A549 (cell line): Measurements from ENCODE around the gene ITGA2. TPM values are rescaled to one million over a fixed set of nuclear protein-coding genes. Genes with fewer than 3 reads are reported as not detected.

Experiments used
- CEBPB ChIP-seq, 2 experiments: fragments of >200 bp in 1 of 2; sonication (Bioruptor Twin) in 1 of 2; formaldehyde crosslinking in 1 of 2; IDR thresholded peaks; 2 replicates each; pipeline ENCODE4 v1.6.1; 2012 to 2016
- CHD2 ChIP-seq: fragments of 150-350 bp; IDR thresholded peaks from 2 replicates; pipeline ENCODE4 v1.6.1; 2014; ENCODE audit warnings: low read length; ENCODE audit not compliant: partially characterized antibody
- EHF ChIP-seq: fragments of 250-450 bp; sonication (Bioruptor Pico); IDR thresholded peaks from 2 replicates; pipeline ENCODE4 v1.5.0; 2020; ENCODE audit warnings: mild to moderate bottlenecking
- EHMT2 ChIP-seq: fragments of 200-600 bp; sonication (generic); IDR thresholded peaks from 2 replicates; pipeline ENCODE4 v1.6.1; 2016; ENCODE audit warnings: antibody characterized with exemption, low read depth, mild to moderate bottlenecking, moderate library complexity
- EP300 ChIP-seq, 2 experiments: fragments of >200 bp; sonication (Bioruptor Twin); formaldehyde crosslinking; IDR thresholded peaks; 2 replicates in 1 of 2; 3 replicates in 1 of 2; pipeline ENCODE4 v1.6.1; 2016 to 2017
- ESRRA ChIP-seq: fragments of 150-350 bp; IDR thresholded peaks from 2 replicates; pipeline ENCODE4 v1.6.1; 2014; ENCODE audit warnings: mild to moderate bottlenecking, low read length, borderline replicate concordance
- FOSB ChIP-seq: fragments of 250-450 bp; sonication (Bioruptor Pico); IDR thresholded peaks from 2 replicates; pipeline ENCODE4 v1.5.0; 2020; ENCODE audit warnings: mild to moderate bottlenecking, moderate library complexity
- FOXS1 ChIP-seq: fragments of 250-450 bp; sonication (Bioruptor Pico); IDR thresholded peaks from 2 replicates; pipeline ENCODE4 v1.5.0; 2020; ENCODE audit warnings: mild to moderate bottlenecking, moderate library complexity
- GATA3 ChIP-seq: IDR thresholded peaks from 2 replicates; pipeline ENCODE4 v1.6.1; 2012; ENCODE audit warnings: borderline replicate concordance
- HDAC2 ChIP-seq: fragments of 200-600 bp; sonication (generic); IDR thresholded peaks from 2 replicates; pipeline ENCODE4 v1.6.1; 2016
- HEYL ChIP-seq: fragments of 250-450 bp; sonication (Bioruptor Pico); IDR thresholded peaks from 2 replicates; pipeline ENCODE4 v1.8.0; 2021; ENCODE audit warnings: mild to moderate bottlenecking, moderate library complexity
- HOXB13 ChIP-seq: fragments of 250-450 bp; sonication (Bioruptor Pico); IDR thresholded peaks from 2 replicates; pipeline ENCODE4 v1.5.0; 2020; ENCODE audit warnings: low read depth, mild to moderate bottlenecking, moderate library complexity
- HOXB5 ChIP-seq: fragments of 250-450 bp; sonication (Bioruptor Pico); IDR thresholded peaks from 2 replicates; pipeline ENCODE4 v1.5.0; 2020; ENCODE audit warnings: mild to moderate bottlenecking, moderate library complexity
- JUN ChIP-seq, 2 experiments: fragments of >200 bp; sonication (Bioruptor Twin); formaldehyde crosslinking; IDR thresholded peaks; 2 replicates in 1 of 2; 3 replicates in 1 of 2; pipeline ENCODE4 v1.6.1; 2016 to 2017
- KDM1A ChIP-seq: fragments of 200-600 bp; sonication (generic); IDR thresholded peaks from 2 replicates; pipeline ENCODE4 v1.6.1; 2016; ENCODE audit warnings: low read depth, mild to moderate bottlenecking
- MAZ ChIP-seq: fragments of 150-350 bp; IDR thresholded peaks from 2 replicates; pipeline ENCODE4 v1.6.1; 2014; ENCODE audit warnings: antibody characterized with exemption, low read depth, low read length, borderline replicate concordance
- MYC ChIP-seq: IDR thresholded peaks from 2 replicates; pipeline ENCODE4 v1.6.1; 2012; ENCODE audit warnings: mild to moderate bottlenecking, inconsistent platforms, low read length, improper control_type of control experiment, borderline replicate concordance
- NFE2L2 ChIP-seq: fragments of 150-350 bp; conservative IDR thresholded peaks from 2 replicates; pipeline ENCODE4 v1.6.1; 2014; ENCODE audit warnings: low read length
- NR3C1 ChIP-seq: fragments of >200 bp; sonication (Bioruptor Twin); formaldehyde crosslinking; IDR thresholded peaks from 3 replicates; pipeline ENCODE4 v1.6.1; 2017
- PHF8 ChIP-seq: fragments of 200-600 bp; sonication (generic); IDR thresholded peaks from 2 replicates; pipeline ENCODE4 v1.6.1; 2016; ENCODE audit warnings: low read depth, mild to moderate bottlenecking, antibody characterized with exemption, moderate library complexity, borderline replicate concordance
- POLR2AphosphoS2 ChIP-seq: conservative IDR thresholded peaks from 2 replicates; pipeline ENCODE4 v1.6.1; 2012; ENCODE audit warnings: low read length, improper control_type of control experiment, inconsistent platforms
- RAD21 ChIP-seq, 2 experiments: fragments of >200 bp in 1 of 2; sonication (Bioruptor Twin) in 1 of 2; formaldehyde crosslinking in 1 of 2; IDR thresholded peaks in 1 of 2; conservative IDR thresholded peaks in 1 of 2; 2 replicates in 1 of 2; 3 replicates in 1 of 2; pipeline ENCODE4 v1.6.1; 2012 to 2018; ENCODE audit warnings: inconsistent platforms in 1 of 2
- RFX5 ChIP-seq: fragments of 450-650 bp; IDR thresholded peaks from 2 replicates; pipeline ENCODE4 v1.7.1; 2014; ENCODE audit warnings: antibody characterized with exemption, mild to moderate bottlenecking, moderate library complexity
- RNF2 ChIP-seq: fragments of 200-600 bp; sonication (generic); IDR thresholded peaks from 2 replicates; pipeline ENCODE4 v1.6.1; 2016; ENCODE audit warnings: low read depth, mild to moderate bottlenecking, antibody characterized with exemption, moderate library complexity, borderline replicate concordance
- SMC3 ChIP-seq: fragments of >200 bp; sonication (Bioruptor Twin); formaldehyde crosslinking; IDR thresholded peaks from 3 replicates; pipeline ENCODE4 v1.6.1; 2018; ENCODE audit warnings: inconsistent platforms
- SREBF2 ChIP-seq: fragments of 450-650 bp; IDR thresholded peaks from 2 replicates; pipeline ENCODE4 v1.6.1; 2014; ENCODE audit warnings: mild to moderate bottlenecking, moderate library complexity
- TP53 ChIP-seq: fragments of 250-450 bp; sonication (Bioruptor Pico); IDR thresholded peaks from 2 replicates; pipeline ENCODE4 v1.5.0; 2021; ENCODE audit warnings: mild to moderate bottlenecking, moderate library complexity
- ZSCAN20 ChIP-seq: fragments of 250-450 bp; sonication (Bioruptor Pico); IDR thresholded peaks from 2 replicates; pipeline ENCODE4 v1.8.0; 2022; ENCODE audit warnings: mild to moderate bottlenecking, moderate library complexity
- polyA plus RNA-seq, 4 experiments: library from polyadenylated mRNA; depleted of rRNA in 3 of 4; stranded (reverse); fragments of >200 nt; fragmentation: RNase III in 1 of 4; extraction: RNeasy Plus Mini Kit Qiagen cat#74134 plus additional on column Dnase treatment in 1 of 4; gene quantifications; 2 replicates in 3 of 4; 3 replicates in 1 of 4; pipeline ENCODE4 v1.2.3, GENCODE V29; 2011 to 2017
- TF ChIP-seq, protein P1 (sequence below): IDR thresholded peaks from 2 replicates; pipeline ENCODE4 v1.6.1; 2012; ENCODE audit warnings: low read depth, borderline replicate concordance
- TF ChIP-seq, protein P2 (sequence below): fragments of 450-650 bp; IDR thresholded peaks from 2 replicates; pipeline ENCODE4 v1.6.1; 2014; ENCODE audit warnings: antibody characterized with exemption
- TF ChIP-seq, protein P3 (sequence below): fragments of 250-450 bp; sonication (Bioruptor Pico); IDR thresholded peaks from 2 replicates; pipeline ENCODE4 v1.5.0; 2020; ENCODE audit warnings: low read depth, mild to moderate bottlenecking, moderate library complexity
- TF ChIP-seq, protein P4 (sequence below): fragments of 200-600 bp; sonication (generic); IDR thresholded peaks from 2 replicates; pipeline ENCODE4 v1.6.1; 2016; ENCODE audit warnings: antibody characterized with exemption, mild to moderate bottlenecking, moderate library complexity
- TF ChIP-seq, protein P5 (sequence below): fragments of >200 bp; sonication (Bioruptor Twin); formaldehyde crosslinking; IDR thresholded peaks from 3 replicates; pipeline ENCODE4 v1.5.1; 2016
- TF ChIP-seq, protein P6 (sequence below): fragments of 250-450 bp; sonication (Bioruptor Pico); IDR thresholded peaks from 2 replicates; pipeline ENCODE4 v1.5.0; 2021; ENCODE audit warnings: mild to moderate bottlenecking, moderate library complexity, borderline replicate concordance

ITGA2 gene
- polyA plus RNA-seq, 2 of the 4 experiments (the other 2 are of a cell fraction), result 8.5 to 28.0 TPM

DNA sequence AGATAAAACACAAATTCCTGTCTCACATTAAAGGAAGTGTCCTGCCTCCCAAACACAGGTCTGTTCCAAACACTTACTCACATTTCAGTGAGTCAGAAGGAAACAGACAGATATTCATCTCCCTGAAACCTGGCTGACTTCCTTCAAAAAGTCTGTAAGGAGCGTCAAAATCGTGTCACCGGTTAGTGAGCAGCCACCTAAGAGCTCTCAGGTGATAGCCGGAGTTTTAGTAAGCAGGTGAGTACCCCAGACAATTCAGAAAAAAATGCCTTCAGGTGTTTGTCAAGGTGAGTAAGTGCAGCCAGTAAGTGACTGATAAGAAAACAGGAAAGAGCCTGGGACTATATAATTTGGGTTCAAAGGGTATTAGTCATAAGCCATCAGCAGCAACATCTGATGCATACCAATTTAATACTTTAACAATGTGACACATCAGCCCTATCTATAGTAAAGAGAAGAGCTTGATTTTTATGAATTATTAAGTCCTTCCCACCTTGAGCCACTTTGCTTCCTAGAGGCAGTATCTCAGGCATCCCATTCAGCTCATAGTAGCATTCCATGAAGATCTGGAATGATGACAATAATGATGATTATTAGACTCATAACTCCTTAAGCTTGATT is 1.3 kb upstream of the ITGA2 start (continued):
- TF ChIP-seq, protein P1, sequence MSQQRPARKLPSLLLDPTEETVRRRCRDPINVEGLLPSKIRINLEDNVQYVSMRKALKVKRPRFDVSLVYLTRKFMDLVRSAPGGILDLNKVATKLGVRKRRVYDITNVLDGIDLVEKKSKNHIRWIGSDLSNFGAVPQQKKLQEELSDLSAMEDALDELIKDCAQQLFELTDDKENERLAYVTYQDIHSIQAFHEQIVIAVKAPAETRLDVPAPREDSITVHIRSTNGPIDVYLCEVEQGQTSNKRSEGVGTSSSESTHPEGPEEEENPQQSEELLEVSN, result no peak
- TF ChIP-seq HOXB13 (CRISPR knock-in tag) (no peak), HOXB5 (CRISPR knock-in tag) (no peak), FOXS1 (CRISPR knock-in tag) (no peak), EHMT2 (no peak), HEYL (no peak), MAZ (no peak), RFX5 (no peak), NR3C1 (no peak), RNF2 (no peak), ZSCAN20 (CRISPR knock-in tag) (no peak), SREBF2 (no peak), EP300 (IDR thresholded peaks at IDR 0.05) (peak in 1 of 2 experiments; percentile 47; a peak in 1 of 5 replicates), ESRRA (no peak), PHF8 (no peak), TP53 (CRISPR knock-in tag) (no peak), RAD21 (conservative IDR thresholded peaks at IDR 0.05 in 1 of 2, IDR thresholded peaks at IDR 0.05 in 1 of 2) (no peak), HDAC2 (no peak), CHD2 (no peak), JUN (IDR thresholded peaks at IDR 0.05) (peak in 1 of 2 experiments; percentile 27; a peak in 1 of 5 replicates), GATA3 (peak; percentile 74; the same call in 1 of the 2 replicates), SMC3 (0 out of 3 replicates have a peak, but pooled peaks have one; percentile 4), EHF (CRISPR knock-in tag) (no peak), KDM1A (no peak), NFE2L2 (no peak), POLR2AphosphoS2 (no peak), FOSB (CRISPR knock-in tag) (no peak), CEBPB (IDR thresholded peaks at IDR 0.05) (no peak; a peak in 1 of 4 replicates), MYC (no peak)
- TF ChIP-seq, protein P2, sequence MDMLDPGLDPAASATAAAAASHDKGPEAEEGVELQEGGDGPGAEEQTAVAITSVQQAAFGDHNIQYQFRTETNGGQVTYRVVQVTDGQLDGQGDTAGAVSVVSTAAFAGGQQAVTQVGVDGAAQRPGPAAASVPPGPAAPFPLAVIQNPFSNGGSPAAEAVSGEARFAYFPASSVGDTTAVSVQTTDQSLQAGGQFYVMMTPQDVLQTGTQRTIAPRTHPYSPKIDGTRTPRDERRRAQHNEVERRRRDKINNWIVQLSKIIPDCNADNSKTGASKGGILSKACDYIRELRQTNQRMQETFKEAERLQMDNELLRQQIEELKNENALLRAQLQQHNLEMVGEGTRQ, result no peak
- TF ChIP-seq, protein P3, sequence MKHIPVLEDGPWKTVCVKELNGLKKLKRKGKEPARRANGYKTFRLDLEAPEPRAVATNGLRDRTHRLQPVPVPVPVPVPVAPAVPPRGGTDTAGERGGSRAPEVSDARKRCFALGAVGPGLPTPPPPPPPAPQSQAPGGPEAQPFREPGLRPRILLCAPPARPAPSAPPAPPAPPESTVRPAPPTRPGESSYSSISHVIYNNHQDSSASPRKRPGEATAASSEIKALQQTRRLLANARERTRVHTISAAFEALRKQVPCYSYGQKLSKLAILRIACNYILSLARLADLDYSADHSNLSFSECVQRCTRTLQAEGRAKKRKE (CRISPR knock-in tag), result no peak
- TF ChIP-seq, protein P4, sequence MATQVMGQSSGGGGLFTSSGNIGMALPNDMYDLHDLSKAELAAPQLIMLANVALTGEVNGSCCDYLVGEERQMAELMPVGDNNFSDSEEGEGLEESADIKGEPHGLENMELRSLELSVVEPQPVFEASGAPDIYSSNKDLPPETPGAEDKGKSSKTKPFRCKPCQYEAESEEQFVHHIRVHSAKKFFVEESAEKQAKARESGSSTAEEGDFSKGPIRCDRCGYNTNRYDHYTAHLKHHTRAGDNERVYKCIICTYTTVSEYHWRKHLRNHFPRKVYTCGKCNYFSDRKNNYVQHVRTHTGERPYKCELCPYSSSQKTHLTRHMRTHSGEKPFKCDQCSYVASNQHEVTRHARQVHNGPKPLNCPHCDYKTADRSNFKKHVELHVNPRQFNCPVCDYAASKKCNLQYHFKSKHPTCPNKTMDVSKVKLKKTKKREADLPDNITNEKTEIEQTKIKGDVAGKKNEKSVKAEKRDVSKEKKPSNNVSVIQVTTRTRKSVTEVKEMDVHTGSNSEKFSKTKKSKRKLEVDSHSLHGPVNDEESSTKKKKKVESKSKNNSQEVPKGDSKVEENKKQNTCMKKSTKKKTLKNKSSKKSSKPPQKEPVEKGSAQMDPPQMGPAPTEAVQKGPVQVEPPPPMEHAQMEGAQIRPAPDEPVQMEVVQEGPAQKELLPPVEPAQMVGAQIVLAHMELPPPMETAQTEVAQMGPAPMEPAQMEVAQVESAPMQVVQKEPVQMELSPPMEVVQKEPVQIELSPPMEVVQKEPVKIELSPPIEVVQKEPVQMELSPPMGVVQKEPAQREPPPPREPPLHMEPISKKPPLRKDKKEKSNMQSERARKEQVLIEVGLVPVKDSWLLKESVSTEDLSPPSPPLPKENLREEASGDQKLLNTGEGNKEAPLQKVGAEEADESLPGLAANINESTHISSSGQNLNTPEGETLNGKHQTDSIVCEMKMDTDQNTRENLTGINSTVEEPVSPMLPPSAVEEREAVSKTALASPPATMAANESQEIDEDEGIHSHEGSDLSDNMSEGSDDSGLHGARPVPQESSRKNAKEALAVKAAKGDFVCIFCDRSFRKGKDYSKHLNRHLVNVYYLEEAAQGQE, result no peak
- TF ChIP-seq, protein P5, sequence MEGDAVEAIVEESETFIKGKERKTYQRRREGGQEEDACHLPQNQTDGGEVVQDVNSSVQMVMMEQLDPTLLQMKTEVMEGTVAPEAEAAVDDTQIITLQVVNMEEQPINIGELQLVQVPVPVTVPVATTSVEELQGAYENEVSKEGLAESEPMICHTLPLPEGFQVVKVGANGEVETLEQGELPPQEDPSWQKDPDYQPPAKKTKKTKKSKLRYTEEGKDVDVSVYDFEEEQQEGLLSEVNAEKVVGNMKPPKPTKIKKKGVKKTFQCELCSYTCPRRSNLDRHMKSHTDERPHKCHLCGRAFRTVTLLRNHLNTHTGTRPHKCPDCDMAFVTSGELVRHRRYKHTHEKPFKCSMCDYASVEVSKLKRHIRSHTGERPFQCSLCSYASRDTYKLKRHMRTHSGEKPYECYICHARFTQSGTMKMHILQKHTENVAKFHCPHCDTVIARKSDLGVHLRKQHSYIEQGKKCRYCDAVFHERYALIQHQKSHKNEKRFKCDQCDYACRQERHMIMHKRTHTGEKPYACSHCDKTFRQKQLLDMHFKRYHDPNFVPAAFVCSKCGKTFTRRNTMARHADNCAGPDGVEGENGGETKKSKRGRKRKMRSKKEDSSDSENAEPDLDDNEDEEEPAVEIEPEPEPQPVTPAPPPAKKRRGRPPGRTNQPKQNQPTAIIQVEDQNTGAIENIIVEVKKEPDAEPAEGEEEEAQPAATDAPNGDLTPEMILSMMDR, result no peak
- TF ChIP-seq, protein P6, sequence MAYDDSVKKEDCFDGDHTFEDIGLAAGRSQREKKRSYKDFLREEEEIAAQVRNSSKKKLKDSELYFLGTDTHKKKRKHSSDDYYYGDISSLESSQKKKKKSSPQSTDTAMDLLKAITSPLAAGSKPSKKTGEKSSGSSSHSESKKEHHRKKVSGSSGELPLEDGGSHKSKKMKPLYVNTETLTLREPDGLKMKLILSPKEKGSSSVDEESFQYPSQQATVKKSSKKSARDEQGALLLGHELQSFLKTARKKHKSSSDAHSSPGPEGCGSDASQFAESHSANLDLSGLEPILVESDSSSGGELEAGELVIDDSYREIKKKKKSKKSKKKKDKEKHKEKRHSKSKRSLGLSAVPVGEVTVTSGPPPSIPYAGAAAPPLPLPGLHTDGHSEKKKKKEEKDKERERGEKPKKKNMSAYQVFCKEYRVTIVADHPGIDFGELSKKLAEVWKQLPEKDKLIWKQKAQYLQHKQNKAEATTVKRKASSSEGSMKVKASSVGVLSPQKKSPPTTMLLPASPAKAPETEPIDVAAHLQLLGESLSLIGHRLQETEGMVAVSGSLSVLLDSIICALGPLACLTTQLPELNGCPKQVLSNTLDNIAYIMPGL (CRISPR knock-in tag), result no peak
